GM12801 (cell line): ENCODE results near the gene SNRPE.

Source experiments
- TF ChIP-seq, protein P1 (sequence below): IDR thresholded peaks from one replicate; pipeline ENCODE4 v1.5.1; 2011; ENCODE audit warnings: control low read depth; ENCODE audit not compliant: insufficient read length; ENCODE audit errors: extremely low read depth

Gene SNRPE

DNA sequence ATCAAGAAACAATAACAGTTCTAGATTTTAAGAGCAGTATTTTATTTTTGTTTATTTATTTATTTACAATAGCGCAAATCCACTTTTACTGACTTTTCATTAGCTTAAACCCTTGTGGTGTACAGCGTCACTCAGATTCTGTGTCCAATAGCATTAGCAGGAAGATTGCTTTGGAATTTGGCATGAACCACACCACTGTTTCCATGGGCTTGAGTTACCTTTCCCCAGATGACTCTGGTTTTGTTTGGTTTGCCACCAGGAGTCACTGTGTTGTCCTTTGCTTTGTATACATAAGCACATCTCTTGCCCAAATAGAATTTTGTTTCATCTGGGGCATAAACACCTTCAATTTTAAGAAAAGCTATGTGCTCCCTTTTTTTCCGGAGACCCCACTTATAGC, 25.9 kb upstream of the SNRPE start:
- TF ChIP-seq, protein P1, sequence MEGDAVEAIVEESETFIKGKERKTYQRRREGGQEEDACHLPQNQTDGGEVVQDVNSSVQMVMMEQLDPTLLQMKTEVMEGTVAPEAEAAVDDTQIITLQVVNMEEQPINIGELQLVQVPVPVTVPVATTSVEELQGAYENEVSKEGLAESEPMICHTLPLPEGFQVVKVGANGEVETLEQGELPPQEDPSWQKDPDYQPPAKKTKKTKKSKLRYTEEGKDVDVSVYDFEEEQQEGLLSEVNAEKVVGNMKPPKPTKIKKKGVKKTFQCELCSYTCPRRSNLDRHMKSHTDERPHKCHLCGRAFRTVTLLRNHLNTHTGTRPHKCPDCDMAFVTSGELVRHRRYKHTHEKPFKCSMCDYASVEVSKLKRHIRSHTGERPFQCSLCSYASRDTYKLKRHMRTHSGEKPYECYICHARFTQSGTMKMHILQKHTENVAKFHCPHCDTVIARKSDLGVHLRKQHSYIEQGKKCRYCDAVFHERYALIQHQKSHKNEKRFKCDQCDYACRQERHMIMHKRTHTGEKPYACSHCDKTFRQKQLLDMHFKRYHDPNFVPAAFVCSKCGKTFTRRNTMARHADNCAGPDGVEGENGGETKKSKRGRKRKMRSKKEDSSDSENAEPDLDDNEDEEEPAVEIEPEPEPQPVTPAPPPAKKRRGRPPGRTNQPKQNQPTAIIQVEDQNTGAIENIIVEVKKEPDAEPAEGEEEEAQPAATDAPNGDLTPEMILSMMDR = no peak

DNA sequence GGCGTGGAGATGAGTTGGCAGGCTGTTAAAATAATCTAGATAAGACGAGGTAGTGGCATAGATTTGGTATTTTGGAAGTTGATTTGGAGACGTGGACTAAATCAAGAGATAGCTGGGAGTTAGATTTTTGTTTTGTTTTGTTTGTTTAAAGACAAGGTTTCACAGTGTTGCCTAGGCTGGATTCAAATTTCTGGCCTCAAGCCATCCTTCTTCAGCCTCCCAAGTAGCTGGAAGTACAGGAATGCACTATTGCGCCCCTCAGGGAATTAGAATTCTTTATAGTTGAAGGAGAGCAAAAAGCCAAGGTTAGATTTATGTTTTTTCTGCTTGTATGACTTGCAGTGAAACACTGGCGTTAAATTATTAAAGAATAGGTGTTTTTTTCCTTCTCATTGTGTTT, 22.3 kb upstream of the SNRPE start:
- TF ChIP-seq, protein P1 = no peak

DNA sequence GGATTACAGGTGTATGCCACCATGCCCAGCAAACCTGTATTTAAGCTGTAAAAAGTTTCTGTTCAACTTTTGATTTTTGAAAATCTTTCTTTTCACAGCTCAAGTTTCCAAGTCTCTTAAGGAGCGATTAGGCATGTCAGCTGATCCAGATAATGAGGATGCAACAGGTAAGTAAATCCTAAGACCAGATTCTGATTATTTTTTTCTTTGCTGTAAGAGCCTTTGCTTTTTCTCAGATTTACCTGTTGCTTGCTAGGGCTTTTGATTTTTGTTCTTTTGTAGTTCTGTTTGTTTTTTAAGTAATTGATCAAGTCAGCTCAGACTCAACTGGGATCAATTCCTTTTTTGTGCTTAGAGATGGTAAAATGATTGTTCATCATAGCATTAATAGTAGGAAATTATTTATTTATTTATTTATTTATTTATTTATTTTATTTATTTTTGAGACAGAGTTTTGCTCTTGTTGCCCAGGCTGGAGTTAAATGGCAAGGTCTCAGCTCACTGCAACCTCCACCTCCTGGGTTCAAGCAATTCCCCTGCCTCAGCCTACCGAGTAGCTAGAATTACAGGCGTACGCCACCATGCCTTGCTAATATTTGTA, 21.1 kb upstream of the SNRPE start:
- TF ChIP-seq, protein P1 = no peak

DNA sequence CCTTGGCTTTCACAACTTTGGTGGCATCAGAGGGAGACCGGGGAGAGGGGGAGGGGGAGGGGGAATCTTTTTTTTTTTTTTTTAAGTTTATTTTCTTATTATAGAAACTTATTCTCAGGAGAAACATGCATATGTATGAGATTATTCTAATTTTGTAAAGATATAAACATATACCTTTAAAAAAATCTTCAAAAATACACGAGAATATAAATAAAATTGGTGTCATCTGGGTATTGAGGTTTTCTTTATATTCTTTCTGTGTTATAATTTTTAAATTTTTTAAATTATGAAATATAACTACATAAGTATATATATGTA, 18.9 kb upstream of the SNRPE start:
- TF ChIP-seq, protein P1 = no peak

DNA sequence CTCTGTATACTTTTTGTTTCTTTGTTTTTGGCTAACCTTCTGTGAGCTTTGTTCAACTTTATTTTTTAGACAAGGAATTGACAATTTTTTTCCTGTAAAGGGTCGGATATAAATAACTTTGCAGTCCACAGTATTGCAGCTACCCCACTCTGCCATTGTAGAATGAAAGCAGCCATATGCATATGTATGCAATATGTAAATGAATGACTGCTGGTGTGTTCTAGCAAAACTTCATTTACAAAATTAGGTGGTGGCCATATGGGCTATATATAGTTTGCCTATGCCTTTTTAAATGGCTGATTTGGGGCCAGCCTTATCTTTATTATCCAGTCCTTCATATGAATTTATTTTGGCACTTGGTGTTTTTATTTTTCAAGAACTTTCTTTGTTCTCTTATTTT, 18.0 kb upstream of the SNRPE start:
- TF ChIP-seq, protein P1 = no peak

DNA sequence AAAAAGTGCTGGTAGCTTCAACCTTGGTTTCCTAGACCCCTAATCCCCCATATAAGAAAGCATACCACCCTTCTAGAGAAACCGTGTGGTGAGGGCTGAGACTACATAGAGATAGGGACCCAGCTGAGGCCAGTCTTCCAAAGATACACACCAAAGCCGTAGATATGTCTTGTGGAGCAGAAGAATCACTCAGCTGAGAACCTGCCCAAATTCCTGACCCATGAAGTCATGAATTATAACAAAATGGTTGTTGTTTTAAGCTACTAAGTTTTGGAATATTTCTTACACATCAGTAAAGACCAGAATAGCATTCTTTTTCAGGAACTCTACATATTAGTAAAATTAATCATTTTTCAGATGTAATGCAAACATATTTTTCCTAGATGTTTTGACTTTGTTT, 3.3 kb upstream of the SNRPE start:
- TF ChIP-seq, protein P1 = no peak

DNA sequence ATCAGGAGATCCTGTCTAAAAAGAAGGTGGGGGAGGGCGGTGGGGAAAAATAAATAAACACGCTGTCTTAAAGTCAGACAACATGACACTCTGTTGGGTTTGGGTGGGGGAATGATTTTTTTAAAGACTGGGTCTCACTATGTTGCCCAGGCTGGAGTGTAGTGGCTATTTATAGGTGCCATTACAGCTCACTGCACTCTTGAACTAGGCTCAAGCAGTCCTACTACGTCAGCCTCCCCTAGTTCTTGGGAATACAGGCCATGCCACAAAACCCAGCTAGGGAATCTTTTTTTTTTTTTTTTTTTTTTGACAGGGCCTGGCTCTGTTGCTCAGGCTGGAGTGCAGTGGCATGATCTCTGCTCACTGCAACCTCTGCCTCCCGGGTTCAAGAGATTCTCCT, 2.4 kb upstream of the SNRPE start:
- TF ChIP-seq, protein P1 = no peak

DNA sequence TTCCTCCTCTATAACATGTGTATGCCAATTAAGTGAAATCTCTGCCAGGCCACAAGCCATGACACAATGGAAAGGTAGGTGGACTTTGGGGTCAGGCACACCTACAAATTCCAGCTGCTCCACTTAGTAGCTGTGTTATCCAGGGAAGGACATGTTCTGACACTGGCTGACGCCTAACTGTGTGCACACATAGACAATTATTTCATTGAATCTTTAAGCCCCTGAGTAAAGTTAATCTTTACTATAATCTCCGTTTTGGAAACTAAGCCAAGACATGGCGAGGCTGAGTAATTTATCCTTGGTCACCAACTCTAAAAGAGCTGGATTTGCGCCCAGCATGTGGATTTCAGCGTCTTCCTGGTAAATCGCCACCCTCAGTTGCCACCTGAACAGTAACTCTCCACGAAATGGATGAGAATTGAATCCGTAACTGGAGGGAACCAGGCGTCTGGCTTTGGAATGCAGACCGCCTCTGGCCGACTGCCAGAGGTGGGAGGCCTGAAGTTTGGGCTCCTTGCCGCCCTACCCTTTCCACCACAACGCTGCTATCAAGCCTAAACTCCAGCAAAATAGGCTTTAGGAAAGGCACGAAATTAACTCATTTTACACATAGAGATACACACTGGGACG, 888 bp upstream of the SNRPE start:
- TF ChIP-seq, protein P1 = no peak
